Left ventricle myocardium inferior (tissue), 1 donor: Measurements from ENCODE around the gene NPB. TPM values are rescaled to one million over a fixed set of nuclear protein-coding genes. Genes with fewer than 3 reads are reported as not detected.

Source experiments
- DNase-seq: peaks from one replicate; pipeline ENCODE4 v3.0.0-alpha.2; 2020
- H3K27ac ChIP-seq: fragments of 200-600 bp; replicated peaks from 2 replicates; pipeline ENCODE4 v1.8.0; 2021
- H3K27me3 ChIP-seq: fragments of 200-600 bp; 2 replicates; pipeline ENCODE4 v1.8.0; 2021; ENCODE audit warnings: low read depth
- H3K36me3 ChIP-seq: fragments of 200-600 bp; 2 replicates; pipeline ENCODE4 v1.8.0; 2021
- H3K4me1 ChIP-seq: fragments of 200-600 bp; 2 replicates; pipeline ENCODE4 v1.8.0; 2021
- H3K4me3 ChIP-seq: fragments of 200-600 bp; 2 replicates; pipeline ENCODE4 v1.8.0; 2021; ENCODE audit warnings: mild to moderate bottlenecking, moderate library complexity
- H3K9me3 ChIP-seq: fragments of 200-600 bp; replicated peaks from 2 replicates; pipeline ENCODE4 v1.8.0; 2021
- intact Hi-C: fragments of 100-400 bp; cut with micrococcal nuclease; formaldehyde crosslinking; loops from one replicate; pipeline ENCODE4 v1.11.0; 2022
- total RNA-seq: library from RNA; stranded (reverse); fragmentation: NEBNext Ultra II Directional; extraction: Animal tissue kit (Norgen Biotek cat#: 25700); gene quantifications from one replicate; pipeline ENCODE4 v1.2.1, GENCODE V29; 2021
- TF ChIP-seq, protein P1 (sequence below): fragments of 200-600 bp; IDR thresholded peaks from 2 replicates; pipeline ENCODE4 v1.8.0; 2021; ENCODE audit warnings: antibody characterized with exemption, mild to moderate bottlenecking, borderline replicate concordance
- donor health status: DM: no; HTN: yes; CAD: no; lungs with severe emphysema.

The NPB gene
- total RNA-seq, 1 donor from 2014 or later, result 0.19 TPM

DNA sequence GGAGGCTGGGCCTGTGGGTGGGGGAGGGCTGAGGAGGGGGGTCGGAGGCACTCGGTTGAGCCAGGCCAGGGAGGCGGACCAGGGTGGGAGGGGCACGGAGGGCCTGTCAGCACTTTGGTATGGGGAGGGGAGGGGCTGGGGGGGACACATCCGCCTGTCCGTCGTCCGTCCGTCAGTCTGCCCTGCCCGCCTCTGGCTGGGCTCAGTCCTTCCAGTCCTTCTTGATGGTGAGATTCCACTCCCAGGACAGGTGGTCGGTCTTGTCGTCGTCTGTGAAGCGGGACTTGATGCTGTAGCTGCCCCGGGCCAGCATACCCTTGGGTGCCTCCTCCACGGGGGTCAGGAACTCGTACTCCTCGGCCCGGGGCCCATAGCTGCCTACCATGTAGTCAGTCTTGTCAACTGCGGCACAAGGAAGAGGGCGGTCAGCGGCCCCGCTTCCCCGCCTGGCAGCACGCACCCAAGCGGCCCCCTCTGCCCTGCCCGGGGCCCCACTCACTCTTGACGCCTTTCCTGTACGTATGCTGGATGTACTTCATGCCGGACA, 33.3 kb upstream of the NPB start:
- H3K4me1 ChIP-seq, result peaks cover 77% of the 10 kb centered on the region
- intact Hi-C loops, result no loop called here

DNA sequence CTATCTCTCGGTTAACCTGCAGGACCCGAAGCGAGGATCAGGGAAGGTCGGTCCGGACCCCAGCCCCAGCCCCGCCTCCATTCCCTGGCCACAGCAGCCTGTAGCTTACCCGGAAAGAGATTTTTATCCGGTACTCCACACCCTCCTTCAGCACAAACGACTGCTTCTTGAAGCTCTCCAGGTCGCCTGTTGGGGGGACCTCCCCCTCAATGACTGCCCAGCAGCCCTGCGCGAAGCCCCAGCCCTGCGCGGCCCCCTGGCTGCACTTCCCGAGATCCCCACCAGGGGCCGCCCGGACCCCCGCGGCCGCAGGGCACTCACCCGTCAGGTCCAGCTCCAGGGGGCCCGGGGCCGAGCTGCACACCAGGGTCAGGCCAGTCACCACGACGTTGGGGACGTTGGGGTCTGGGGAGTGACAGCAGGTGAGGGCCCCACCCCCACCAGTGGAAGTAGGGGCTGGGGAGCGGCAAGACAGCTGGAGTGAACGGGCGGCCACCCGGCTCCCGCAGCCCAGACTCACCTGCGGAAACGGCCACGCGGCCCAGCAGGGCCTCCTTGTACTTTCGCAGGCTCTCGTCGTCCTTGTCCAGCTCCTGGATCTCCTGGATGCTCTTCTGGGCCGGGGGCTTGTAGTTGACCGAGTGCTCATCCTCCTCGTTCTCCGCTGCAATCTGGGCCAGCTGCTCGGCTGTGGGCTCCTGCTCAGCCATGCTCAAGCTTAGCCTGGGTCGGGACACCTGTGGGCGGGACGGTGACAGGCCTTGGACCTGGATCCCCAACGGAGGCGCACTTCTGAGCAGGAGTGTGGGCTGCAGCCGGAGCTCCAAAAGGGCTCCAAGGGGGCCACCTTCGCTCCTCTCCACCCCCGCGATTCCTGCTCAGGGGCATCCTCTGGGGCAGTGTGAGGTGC, 32.6 kb upstream of the NPB start:
- Histone ChIP-seq H3K9me3 (no peaks in the 10 kb centered on the region), H3K36me3 (peaks cover 31% of the 10 kb centered on the region), H3K4me3 (peak overlapping the region; percentile 85), H3K27me3 (no peaks in the 10 kb centered on the region), H3K27ac (peak overlapping the region; percentile 99), H3K4me1 (peaks cover 75% of the 10 kb centered on the region)
- TF ChIP-seq, protein P1, sequence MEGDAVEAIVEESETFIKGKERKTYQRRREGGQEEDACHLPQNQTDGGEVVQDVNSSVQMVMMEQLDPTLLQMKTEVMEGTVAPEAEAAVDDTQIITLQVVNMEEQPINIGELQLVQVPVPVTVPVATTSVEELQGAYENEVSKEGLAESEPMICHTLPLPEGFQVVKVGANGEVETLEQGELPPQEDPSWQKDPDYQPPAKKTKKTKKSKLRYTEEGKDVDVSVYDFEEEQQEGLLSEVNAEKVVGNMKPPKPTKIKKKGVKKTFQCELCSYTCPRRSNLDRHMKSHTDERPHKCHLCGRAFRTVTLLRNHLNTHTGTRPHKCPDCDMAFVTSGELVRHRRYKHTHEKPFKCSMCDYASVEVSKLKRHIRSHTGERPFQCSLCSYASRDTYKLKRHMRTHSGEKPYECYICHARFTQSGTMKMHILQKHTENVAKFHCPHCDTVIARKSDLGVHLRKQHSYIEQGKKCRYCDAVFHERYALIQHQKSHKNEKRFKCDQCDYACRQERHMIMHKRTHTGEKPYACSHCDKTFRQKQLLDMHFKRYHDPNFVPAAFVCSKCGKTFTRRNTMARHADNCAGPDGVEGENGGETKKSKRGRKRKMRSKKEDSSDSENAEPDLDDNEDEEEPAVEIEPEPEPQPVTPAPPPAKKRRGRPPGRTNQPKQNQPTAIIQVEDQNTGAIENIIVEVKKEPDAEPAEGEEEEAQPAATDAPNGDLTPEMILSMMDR, result peak; percentile 90
- intact Hi-C loops, result no loop called here
- DNase-seq, result no peak

More for the DNA sequence above, 33.3 kb upstream of the NPB start:
- peaks cover 31% of the 10 kb centered on the region for H3K36me3 ChIP-seq
- no peaks in the 10 kb centered on the region for H3K9me3 ChIP-seq
- H3K4me3 ChIP-seq, result peak overlapping the region; percentile 85
- H3K27ac ChIP-seq, result peak overlapping the region; percentile 99
- no peaks in the 10 kb centered on the region for H3K27me3 ChIP-seq
- no peak for DNase-seq
- TF ChIP-seq, protein P1, result no peak

DNA sequence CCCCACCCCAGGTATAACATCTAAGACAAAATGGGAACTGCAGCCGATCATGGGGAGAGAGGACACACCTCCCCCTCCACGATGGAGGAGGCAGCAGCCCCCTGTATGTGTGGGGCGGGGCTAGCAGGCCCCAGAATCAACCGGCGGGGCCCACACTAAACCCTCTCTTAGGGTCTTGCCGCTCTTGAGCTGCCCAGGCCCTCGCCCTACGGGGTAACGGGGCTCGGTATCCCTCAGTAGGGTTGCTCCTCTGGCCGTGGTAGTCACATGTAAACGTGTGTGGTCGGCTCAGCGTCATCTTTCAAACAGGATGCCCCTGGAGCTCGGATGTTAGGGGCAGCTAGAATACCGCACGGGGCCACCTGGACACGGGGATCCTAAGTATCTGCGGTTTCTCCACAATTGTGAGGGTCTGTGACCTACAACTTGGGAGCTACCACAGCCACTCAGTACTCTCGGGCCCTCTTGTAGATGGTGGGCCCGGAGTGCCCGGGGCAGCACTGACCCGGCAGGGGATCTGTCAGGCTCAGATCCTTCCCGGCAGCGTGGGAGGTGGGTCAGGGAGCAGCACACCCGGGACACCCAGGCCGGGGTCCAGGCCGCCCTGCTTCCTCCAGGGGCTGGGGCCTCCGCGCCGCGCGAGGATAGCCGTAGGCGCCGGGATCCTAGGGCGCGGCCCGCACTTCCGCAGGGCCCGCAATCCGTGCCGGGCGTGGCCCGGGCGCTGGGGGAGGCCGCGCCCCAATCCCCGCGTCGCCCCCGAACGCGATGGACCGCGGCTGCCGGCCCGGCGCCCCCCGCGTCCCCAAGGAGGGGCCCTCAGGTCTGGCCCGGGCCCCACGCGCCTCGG, 31.7 kb upstream of the NPB start:
- no peak for DNase-seq
- intact Hi-C loops, result no loop called here
- H3K27ac ChIP-seq, result peak overlapping the region; percentile 99
- H3K27me3 ChIP-seq, result no peaks in the 10 kb centered on the region
- TF ChIP-seq, protein P1, result no peak
- peaks cover 30% of the 10 kb centered on the region for H3K36me3 ChIP-seq
- H3K9me3 ChIP-seq, result no peaks in the 10 kb centered on the region
- H3K4me1 ChIP-seq, result peaks cover 74% of the 10 kb centered on the region
- peak overlapping the region; percentile 85 for H3K4me3 ChIP-seq

DNA sequence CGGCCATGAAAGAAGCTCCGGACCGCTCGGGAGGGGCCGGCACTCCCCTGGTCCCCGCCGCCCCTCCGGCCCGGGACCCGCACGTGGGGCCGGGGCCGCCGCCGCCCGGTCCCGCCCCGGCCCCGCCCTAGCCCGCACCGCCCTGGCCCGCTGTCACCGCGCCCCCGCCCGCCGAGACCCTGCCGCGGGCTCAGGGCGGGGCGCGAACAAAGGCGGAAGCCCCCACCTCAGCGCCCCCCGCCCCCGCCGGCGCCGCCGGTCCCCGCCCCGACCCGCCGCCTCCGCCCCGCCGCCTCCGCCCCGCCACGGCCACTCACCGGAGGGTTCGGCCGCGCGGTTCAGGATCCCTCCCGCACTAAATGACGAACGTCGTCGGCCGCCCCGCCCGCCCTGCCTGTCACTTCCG, 31.1 kb upstream of the NPB start, which contains the start of gene ARHGDIA:
Gene ARHGDIA, minus strand, starts transcription at position 357 of the 406 bp plus-strand sequence. CDS start 1,407 bp downstream, outside the sequence.
- H3K9me3 ChIP-seq, result no peaks in the 10 kb centered on the region
- DNase-seq, result no peak
- peak within 1 kb of the TSS; percentile 99 for H3K27ac ChIP-seq
- H3K4me3 ChIP-seq, result peak within 1 kb of the TSS; percentile 85
- peaks cover 67% of the 10 kb centered on the region for H3K4me1 ChIP-seq
- TF ChIP-seq, protein P1, result no peak
- peaks cover 26% of the 10 kb centered on the region for H3K36me3 ChIP-seq
- H3K27me3 ChIP-seq, result no peaks in the 10 kb centered on the region
- intact Hi-C loops, result no loop called here
